Tibial artery (tissue), 4 donors: Measurements from ENCODE around the gene LBHD2.

Source experiments
- DNase-seq, 2 donors: peaks; one replicate each; pipeline ENCODE4 v3.0.0-alpha.2; 2019
- H3K27ac ChIP-seq, 2 donors: fragments of 200-600 bp; sonication (generic) in 1 of 2; 1 replicate in 1 of 2; 2 replicates in 1 of 2; pipeline ENCODE4 v1.5.1; 2018 to 2019; ENCODE audit warnings: mild to moderate bottlenecking in 1 of 2
- H3K27me3 ChIP-seq, 2 donors: fragments of 200-600 bp; sonication (generic) in 1 of 2; one replicate each; pipeline versions ENCODE4 v1.5.1 to v1.6.0; 2016 to 2019
- H3K36me3 ChIP-seq, 3 donors: fragments of 200-600 bp; sonication (generic) in 2 of 3; one replicate each; pipeline ENCODE4 v1.5.1; 2016 to 2019; ENCODE audit warnings: mild to moderate bottlenecking in 2 of 3
- H3K4me1 ChIP-seq, 4 donors: fragments of 200-600 bp; sonication (generic) in 2 of 4; 1 replicate in 3 of 4; 2 replicates in 1 of 4; pipeline ENCODE4 v1.5.1; 2016 to 2019
- H3K4me3 ChIP-seq, 2 donors: fragments of 200-600 bp; sonication (generic) in 1 of 2; 1 replicate in 1 of 2; 2 replicates in 1 of 2; pipeline ENCODE4 v1.5.1; 2018 to 2019; ENCODE audit warnings: mild to moderate bottlenecking in 2 of 2
- H3K9me3 ChIP-seq, 3 donors: fragments of 200-600 bp; sonication (generic) in 1 of 3; one replicate each; pipeline ENCODE4 v1.5.1; 2016 to 2019
- intact Hi-C: fragments of 100-400 bp; cut with DNase I; formaldehyde crosslinking; loops from one replicate; pipeline ENCODE4 v1.15.0; 2023; ENCODE audit warnings: low total_unique reads
- TF ChIP-seq, protein P1 (sequence below), 2 experiments: fragments of 200-600 bp in 1 of 2; fragments of 450-650 bp in 1 of 2; IDR thresholded peaks; one replicate each; pipeline ENCODE4 v1.5.1; 2017 to 2019; ENCODE audit warnings: antibody characterized with exemption in 2 of 2, mild to moderate bottlenecking in 1 of 2, moderate library complexity in 1 of 2

LBHD2 gene

DNA sequence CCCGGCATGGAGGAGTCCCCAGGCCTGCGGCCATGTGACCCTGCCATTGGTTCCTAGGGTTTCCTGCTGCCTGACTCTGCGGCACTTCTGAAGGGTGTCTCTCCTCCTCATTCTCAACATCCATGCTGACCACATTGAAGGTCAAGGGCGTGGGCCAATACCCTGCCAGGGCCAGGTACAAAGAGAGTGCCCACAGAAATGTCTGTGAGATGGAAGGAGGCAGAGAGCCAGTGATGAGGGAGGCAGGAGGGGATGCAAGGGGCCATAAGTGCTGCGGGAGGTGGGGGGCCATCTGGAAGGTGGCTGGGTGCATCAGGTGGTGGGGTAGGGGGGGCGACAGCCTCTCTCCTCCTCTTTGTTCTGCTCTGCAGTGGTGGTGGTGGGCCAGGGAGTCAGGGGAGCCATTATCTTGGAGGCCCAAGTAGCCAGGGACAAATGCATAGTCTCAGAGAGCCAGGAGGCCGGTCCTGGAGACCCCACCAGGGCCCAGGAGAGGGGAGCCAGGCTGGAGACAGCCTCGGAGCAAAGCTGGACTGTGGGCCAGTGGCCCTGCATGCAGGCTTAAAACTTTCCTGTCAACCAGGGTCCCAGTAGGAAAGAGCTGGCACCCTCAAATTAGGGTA, 13.6 kb upstream of the LBHD2 start:
- no peaks in the 10 kb centered on the region for H3K36me3 ChIP-seq
- TF ChIP-seq, protein P1, sequence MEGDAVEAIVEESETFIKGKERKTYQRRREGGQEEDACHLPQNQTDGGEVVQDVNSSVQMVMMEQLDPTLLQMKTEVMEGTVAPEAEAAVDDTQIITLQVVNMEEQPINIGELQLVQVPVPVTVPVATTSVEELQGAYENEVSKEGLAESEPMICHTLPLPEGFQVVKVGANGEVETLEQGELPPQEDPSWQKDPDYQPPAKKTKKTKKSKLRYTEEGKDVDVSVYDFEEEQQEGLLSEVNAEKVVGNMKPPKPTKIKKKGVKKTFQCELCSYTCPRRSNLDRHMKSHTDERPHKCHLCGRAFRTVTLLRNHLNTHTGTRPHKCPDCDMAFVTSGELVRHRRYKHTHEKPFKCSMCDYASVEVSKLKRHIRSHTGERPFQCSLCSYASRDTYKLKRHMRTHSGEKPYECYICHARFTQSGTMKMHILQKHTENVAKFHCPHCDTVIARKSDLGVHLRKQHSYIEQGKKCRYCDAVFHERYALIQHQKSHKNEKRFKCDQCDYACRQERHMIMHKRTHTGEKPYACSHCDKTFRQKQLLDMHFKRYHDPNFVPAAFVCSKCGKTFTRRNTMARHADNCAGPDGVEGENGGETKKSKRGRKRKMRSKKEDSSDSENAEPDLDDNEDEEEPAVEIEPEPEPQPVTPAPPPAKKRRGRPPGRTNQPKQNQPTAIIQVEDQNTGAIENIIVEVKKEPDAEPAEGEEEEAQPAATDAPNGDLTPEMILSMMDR (IDR thresholded peaks at IDR 0.05) = no peak
- H3K27me3 ChIP-seq = peaks cover 0 to 4% of the 10 kb centered on the region in 2 donors
- no peak for DNase-seq
- peaks cover 0 to 8% (median 6%) of the 10 kb centered on the region in 4 donors for H3K4me1 ChIP-seq
- H3K4me3 ChIP-seq = no peak overlapping the region
- no peak overlapping the region for H3K27ac ChIP-seq
- intact Hi-C loops = no loop called here
- no peaks in the 10 kb centered on the region for H3K9me3 ChIP-seq

DNA sequence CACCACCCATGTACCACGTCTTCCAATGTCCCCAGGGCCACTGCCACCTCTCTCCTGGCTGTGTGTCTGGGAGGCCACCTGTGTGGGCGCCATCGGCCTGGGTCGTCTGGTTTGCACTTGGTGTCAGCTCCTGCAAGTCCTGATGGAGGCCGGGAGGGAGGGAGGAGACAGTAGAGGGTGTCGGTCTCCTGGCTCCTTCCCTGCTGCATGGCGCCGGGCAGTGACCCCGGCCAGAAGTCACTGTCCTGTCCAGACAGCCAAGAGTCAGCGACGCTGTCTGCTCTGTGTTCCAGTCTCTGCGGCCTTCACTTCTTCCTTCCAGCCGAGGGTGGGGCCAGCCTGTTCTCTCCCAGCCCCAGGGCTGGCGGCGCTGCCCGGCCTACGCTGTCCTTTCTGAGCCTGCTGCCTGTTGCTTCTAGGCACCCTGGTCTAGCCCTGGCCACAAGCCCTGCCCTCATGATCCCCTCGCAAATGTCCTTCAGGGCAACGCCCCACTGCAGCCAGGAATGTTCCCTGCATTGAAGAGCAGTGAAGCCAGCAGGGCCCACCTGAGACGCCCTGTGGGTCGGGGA, 13.0 kb upstream of the LBHD2 start:
- peaks cover 0 to 15% (median 9%) of the 10 kb centered on the region in 4 donors for H3K4me1 ChIP-seq
- no peaks in the 10 kb centered on the region for H3K36me3 ChIP-seq
- H3K9me3 ChIP-seq = no peaks in the 10 kb centered on the region
- DNase-seq = no peak
- H3K27ac ChIP-seq = no peak overlapping the region
- H3K27me3 ChIP-seq = peaks cover 0 to 4% of the 10 kb centered on the region in 2 donors
- H3K4me3 ChIP-seq = no peak overlapping the region
- TF ChIP-seq, protein P1 (IDR thresholded peaks at IDR 0.05) = no peak
- intact Hi-C loops = no loop called here

DNA sequence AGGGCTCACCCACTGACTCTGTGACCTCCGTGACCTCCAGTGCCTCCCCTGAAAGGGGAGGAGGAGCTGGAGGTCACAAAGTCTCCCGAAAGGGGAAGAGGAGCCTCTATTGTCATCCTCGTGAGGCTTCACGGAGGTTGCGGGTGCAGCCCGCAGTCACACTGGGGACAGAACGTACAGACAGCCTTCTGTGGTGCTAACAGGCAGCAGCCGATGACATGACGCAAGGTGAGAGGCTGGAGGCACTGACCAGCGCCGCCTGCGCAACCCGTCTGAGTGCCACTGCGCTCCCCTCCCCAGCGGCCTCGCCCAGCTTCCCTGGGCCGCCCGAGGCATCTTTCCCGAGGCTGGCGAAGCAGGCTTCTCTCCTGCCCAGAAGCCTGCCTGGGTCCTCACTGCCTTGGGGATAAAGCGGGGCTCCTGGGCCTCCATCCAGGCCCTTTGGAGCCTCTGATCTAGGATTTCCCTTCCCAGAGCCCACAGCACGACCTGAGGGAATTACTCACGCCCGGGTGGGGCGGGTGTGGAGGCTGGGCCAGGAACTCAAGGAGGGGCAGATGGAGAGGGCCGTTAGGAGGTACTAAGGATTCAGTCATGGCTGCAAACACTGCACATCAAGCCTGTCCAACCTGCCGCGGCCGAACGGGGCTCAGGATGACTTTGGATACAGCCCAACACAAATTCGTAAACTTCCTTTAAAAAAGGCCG, 12.3 kb upstream of the LBHD2 start:
- no peak for DNase-seq
- intact Hi-C loops = no loop called here
- Histone ChIP-seq H3K36me3 (no peaks in the 10 kb centered on the region), H3K4me1 (peaks cover 0 to 15% (median 10%) of the 10 kb centered on the region in 4 donors), H3K27ac (no peak overlapping the region), H3K27me3 (peaks cover 0 to 4% of the 10 kb centered on the region in 2 donors), H3K4me3 (no peak overlapping the region), H3K9me3 (no peaks in the 10 kb centered on the region)
- TF ChIP-seq, protein P1 (IDR thresholded peaks at IDR 0.05) = no peak

DNA sequence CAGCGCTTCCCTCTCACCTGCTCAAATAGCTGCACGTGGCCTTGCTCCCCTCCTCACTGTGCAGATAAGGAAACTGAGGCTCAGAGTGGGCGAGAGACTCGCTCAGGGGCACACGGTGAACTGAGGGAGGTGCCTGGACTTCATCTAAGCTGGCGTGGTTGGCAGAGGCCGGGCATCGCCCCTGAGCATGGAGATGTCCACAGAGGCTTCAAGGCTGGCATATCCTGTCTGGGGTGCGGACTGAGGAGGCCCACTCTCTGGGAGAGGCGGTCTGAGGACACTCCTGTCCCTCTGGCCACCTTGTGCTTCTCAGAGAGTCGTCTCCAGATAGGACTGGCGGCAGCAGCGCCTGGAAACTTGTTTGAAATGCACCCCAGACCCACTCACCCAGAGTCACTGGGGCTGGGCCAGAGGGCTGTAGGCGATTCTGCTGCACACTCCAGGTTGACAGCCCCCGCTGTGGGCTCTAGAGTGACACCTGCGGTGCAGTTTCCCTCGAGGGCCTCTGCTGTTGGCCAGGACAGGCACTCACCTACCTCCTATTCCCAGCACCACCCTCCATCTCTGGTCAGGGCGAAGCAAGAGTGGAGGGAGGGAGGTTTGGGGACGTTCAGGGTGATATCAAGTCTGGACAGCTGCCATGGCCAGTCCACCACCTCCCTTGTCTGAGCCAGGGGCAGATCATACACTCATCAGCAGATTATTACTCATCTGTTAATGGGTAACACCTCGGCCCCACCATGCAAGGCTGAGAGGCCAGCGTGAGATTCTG, 11.2 kb upstream of the LBHD2 start:
- H3K9me3 ChIP-seq = no peaks in the 10 kb centered on the region
- H3K27ac ChIP-seq = no peak overlapping the region
- H3K36me3 ChIP-seq = no peaks in the 10 kb centered on the region
- no peak for DNase-seq
- peaks cover 0 to 4% of the 10 kb centered on the region in 2 donors for H3K27me3 ChIP-seq
- peaks cover 0 to 15% (median 10%) of the 10 kb centered on the region in 4 donors for H3K4me1 ChIP-seq
- intact Hi-C loops = no loop called here
- no peak overlapping the region for H3K4me3 ChIP-seq
- TF ChIP-seq, protein P1 (IDR thresholded peaks at IDR 0.05) = no peak

DNA sequence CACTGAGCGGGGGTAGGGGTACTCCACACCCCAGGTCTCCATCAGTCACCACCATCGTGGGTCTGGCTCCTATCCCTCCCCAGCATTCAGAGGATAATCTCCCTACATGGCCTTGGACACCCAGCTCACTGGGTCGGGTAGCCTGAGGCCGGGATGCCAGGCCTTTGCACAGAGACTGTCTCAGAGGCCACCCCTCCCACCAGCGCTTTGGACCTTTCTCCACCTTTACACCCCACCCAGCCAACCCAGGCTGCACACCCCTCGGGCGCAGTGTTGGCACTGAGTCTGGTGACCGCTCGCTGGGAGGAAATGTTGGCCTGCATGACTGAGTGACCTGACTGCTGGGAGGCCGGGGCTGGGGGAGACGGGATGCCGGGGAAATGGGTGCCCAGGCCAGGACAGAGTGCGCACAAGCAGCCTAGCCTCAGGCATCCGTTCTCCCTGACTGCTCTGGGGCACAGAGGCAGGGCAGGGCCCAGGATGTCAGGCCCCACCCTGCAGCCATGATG, 10.6 kb upstream of the LBHD2 start:
- Histone ChIP-seq H3K27me3 (peaks cover 0 to 4% of the 10 kb centered on the region in 2 donors), H3K36me3 (no peaks in the 10 kb centered on the region), H3K4me3 (no peak overlapping the region), H3K9me3 (no peaks in the 10 kb centered on the region), H3K27ac (no peak overlapping the region), H3K4me1 (peaks cover 0 to 15% (median 10%) of the 10 kb centered on the region in 4 donors)
- TF ChIP-seq, protein P1 (IDR thresholded peaks at IDR 0.05) = no peak
- DNase-seq = no peak
- intact Hi-C loops = no loop called here
